HG02610 (cell line): ENCODE data around the gene ATP8A2.
"Not testable (repeated sequence)": the region's sequence is repeated elsewhere in the genome, so short reads cannot be mapped to it uniquely, and the experiment has no call there.

Source experiments
- ATAC-seq: cut with Tn5 transposase; IDR thresholded peaks from one replicate; pipeline ENCODE4 v1.9.1; 2021; ENCODE audit warnings: mild to moderate bottlenecking, moderate library complexity; ENCODE audit not compliant: unreplicated experiment

ATP8A2 gene

GRCh38 chr13:25790137-25790536, 418.4 kb downstream of the ATP8A2 start:
- ATAC-seq: not testable (repeated sequence)

GRCh38 chr13:25795277-25795676, 423.5 kb downstream of the ATP8A2 start:
- ATAC-seq: no peak

- no peak for ATAC-seq
Observed at GRCh38 chr13:25796474-25796873, 424.7 kb downstream of the ATP8A2 start.

- ATAC-seq: no peak
Observed at GRCh38 chr13:25798998-25799397, 427.2 kb downstream of the ATP8A2 start.

- ATAC-seq: no peak
Observed at GRCh38 chr13:25800523-25800922, 428.7 kb downstream of the ATP8A2 start.

- no peak for ATAC-seq
Observed at GRCh38 chr13:25802579-25802978, 430.8 kb downstream of the ATP8A2 start.

GRCh38 chr13:25803641-25804040, 431.9 kb downstream of the ATP8A2 start:
- ATAC-seq: no peak

GRCh38 chr13:25806264-25806974, 434.6 kb downstream of the ATP8A2 start:
- ATAC-seq: no peak

GRCh38 chr13:25807562-25807961, 435.8 kb downstream of the ATP8A2 start:
- ATAC-seq: no peak

- no peak for ATAC-seq
Observed at GRCh38 chr13:25811506-25811905, 439.7 kb downstream of the ATP8A2 start.

- ATAC-seq: no peak
Observed at GRCh38 chr13:25816239-25816638, 444.5 kb downstream of the ATP8A2 start.

GRCh38 chr13:25819856-25820530, 448.2 kb downstream of the ATP8A2 start:
- no peak for ATAC-seq

- ATAC-seq: no peak
Observed at GRCh38 chr13:25821776-25822175, 450.0 kb downstream of the ATP8A2 start.

GRCh38 chr13:25827221-25827620, 455.4 kb downstream of the ATP8A2 start:
- not testable (repeated sequence) for ATAC-seq

GRCh38 chr13:25827831-25828465, 456.2 kb downstream of the ATP8A2 start:
- no peak for ATAC-seq

GRCh38 chr13:25833761-25834160, 462.0 kb downstream of the ATP8A2 start:
- ATAC-seq: no peak

- no peak for ATAC-seq
Observed at GRCh38 chr13:25836574-25837336, 465.0 kb downstream of the ATP8A2 start.

- no peak for ATAC-seq
Observed at GRCh38 chr13:25839371-25839770, 467.6 kb downstream of the ATP8A2 start.

- ATAC-seq: no peak
Observed at GRCh38 chr13:25840261-25840660, 468.5 kb downstream of the ATP8A2 start.

GRCh38 chr13:25840931-25841330, 469.2 kb downstream of the ATP8A2 start:
- ATAC-seq: no peak

GRCh38 chr13:25843692-25844091, 471.9 kb downstream of the ATP8A2 start:
- ATAC-seq: no peak
